Effector memory CD8-positive, alpha-beta T cell (primary cell): ENCODE measurements around the gene TMEM151A.
"Not testable (repeated sequence)": the region's sequence is repeated elsewhere in the genome, so short reads cannot be mapped to it uniquely, and the experiment has no call there.

ENCODE experiments used
- ATAC-seq: fragments of 150-1000 bp; cut with Tn5 transposase; replicated peaks from 2 replicates; pipeline ENCODE4 v1.10.0; 2021; ENCODE audit warnings: mild to moderate bottlenecking, moderate library complexity
- DNase-seq, 3 experiments: peaks; one replicate each; pipeline ENCODE4 v3.0.0; 2021
- H3K27ac Mint-ChIP-seq, 2 donors: one replicate each; pipeline ENCODE4 v1.8.0; 2022; ENCODE audit warnings: mild to moderate bottlenecking in 2 of 2, mixed read lengths in 2 of 2, moderate library complexity in 2 of 2
- H3K27me3 Mint-ChIP-seq, 2 donors: one replicate each; pipeline ENCODE4 v1.8.0; 2022; ENCODE audit warnings: mixed read lengths in 2 of 2
- H3K36me3 Mint-ChIP-seq: one replicate; pipeline ENCODE4 v1.8.0; 2022; ENCODE audit warnings: mild to moderate bottlenecking, moderate library complexity, mixed read lengths; ENCODE audit not compliant: insufficient read depth
- H3K4me1 Mint-ChIP-seq, 2 donors: one replicate each; pipeline ENCODE4 v1.8.0; 2022; ENCODE audit warnings: low read depth in 2 of 2, mixed read lengths in 2 of 2
- H3K4me3 Mint-ChIP-seq, 2 donors: one replicate each; pipeline ENCODE4 v1.8.0; 2022; ENCODE audit warnings: mild to moderate bottlenecking in 2 of 2, mixed read lengths in 2 of 2, moderate library complexity in 2 of 2
- H3K9me3 Mint-ChIP-seq, 2 donors: one replicate each; pipeline ENCODE4 v1.8.0; 2022; ENCODE audit warnings: mixed read lengths in 2 of 2

The TMEM151A gene

GRCh38 chr11:66272596-66272995 lies 19.1 kb upstream of the TMEM151A start:
- DNase-seq = peak; percentile 58 to 63 (median 61)
- peak overlapping the region; percentile 41 to 88 for H3K27ac Mint-ChIP-seq
- H3K27me3 Mint-ChIP-seq = no peaks in the 10 kb centered on the region
- peaks cover 58 to 68% of the 10 kb centered on the region in 2 donors for H3K4me1 Mint-ChIP-seq
- ATAC-seq = peak; percentile 53
- H3K36me3 Mint-ChIP-seq = peaks cover 74% of the 10 kb centered on the region
- H3K9me3 Mint-ChIP-seq = no peaks in the 10 kb centered on the region
- peak overlapping the region; percentile 93 to 96 for H3K4me3 Mint-ChIP-seq

- no peaks in the 10 kb centered on the region for H3K9me3 Mint-ChIP-seq
Measured at GRCh38 chr11:66274219-66274618, 17.5 kb upstream of the TMEM151A start.

GRCh38 chr11:66275396-66275795 lies 16.3 kb upstream of the TMEM151A start:
- H3K36me3 Mint-ChIP-seq = peaks cover 62% of the 10 kb centered on the region
- H3K4me1 Mint-ChIP-seq = peaks cover 48 to 59% of the 10 kb centered on the region in 2 donors

More at GRCh38 chr11:66274219-66274618, 17.5 kb upstream of the TMEM151A start:
- Mint-ChIP-seq H3K27me3 (no peaks in the 10 kb centered on the region), H3K27ac (peak overlapping the region in 1 of 2 donors; percentile 88), H3K36me3 (peaks cover 69% of the 10 kb centered on the region), H3K4me1 (peaks cover 54 to 65% of the 10 kb centered on the region in 2 donors), H3K4me3 (peak overlapping the region; percentile 0 to 96)
- DNase-seq = no peak
- no peak for ATAC-seq

GRCh38 chr11:66275984-66276612 lies 15.6 kb upstream of the TMEM151A start:
- no peak for ATAC-seq
- Mint-ChIP-seq H3K4me3 (no peak overlapping the region), H3K4me1 (peaks cover 46 to 58% of the 10 kb centered on the region in 2 donors), H3K27me3 (no peaks in the 10 kb centered on the region), H3K9me3 (no peaks in the 10 kb centered on the region), H3K36me3 (peaks cover 59% of the 10 kb centered on the region), H3K27ac (peak overlapping the region in 1 of 2 donors; percentile 79)
- DNase-seq = no peak

More at GRCh38 chr11:66275396-66275795, 16.3 kb upstream of the TMEM151A start:
- Mint-ChIP-seq H3K4me3 (peak overlapping the region in 1 of 2 donors; percentile 38), H3K27me3 (no peaks in the 10 kb centered on the region), H3K27ac (peak overlapping the region in 1 of 2 donors; percentile 79), H3K9me3 (no peaks in the 10 kb centered on the region)
- no peak for DNase-seq
- no peak for ATAC-seq

- not testable (repeated sequence) for H3K27me3 Mint-ChIP-seq, DNase-seq, H3K9me3 Mint-ChIP-seq, ATAC-seq
- Mint-ChIP-seq H3K4me3 (peak overlapping the region in 1 of 2 donors; percentile 41), H3K27ac (peak overlapping the region; percentile 75 to 79), H3K36me3 (peaks cover 59% of the 10 kb centered on the region), H3K4me1 (peaks cover 50 to 57% of the 10 kb centered on the region in 2 donors)
Measured at GRCh38 chr11:66276619-66277018, 15.1 kb upstream of the TMEM151A start.

- Mint-ChIP-seq H3K36me3 (peaks cover 59% of the 10 kb centered on the region), H3K27ac (peak overlapping the region; percentile 75 to 79), H3K4me3 (peak overlapping the region; percentile 41 to 48), H3K4me1 (peaks cover 49 to 53% of the 10 kb centered on the region in 2 donors)
- not testable (repeated sequence) for ATAC-seq, DNase-seq, H3K27me3 Mint-ChIP-seq, H3K9me3 Mint-ChIP-seq
Measured at GRCh38 chr11:66277064-66277463, 14.6 kb upstream of the TMEM151A start.

GRCh38 chr11:66277471-66278362 lies 14.0 kb upstream of the TMEM151A start, which contains the start of gene CNIH2:
TSS of gene CNIH2 (plus strand) at chr11:66278175. CDS start at chr11:66278457, 282 bp downstream.
- peak; percentile 39 for ATAC-seq
- DNase-seq = peak; percentile 36 to 49 (median 46)
- H3K4me3 Mint-ChIP-seq = peak within 1 kb of the TSS; percentile 70 to 76
- H3K27me3 Mint-ChIP-seq = no peaks in the 10 kb centered on the region
- no peaks in the 10 kb centered on the region for H3K9me3 Mint-ChIP-seq
- peak within 1 kb of the TSS; percentile 89 to 92 for H3K27ac Mint-ChIP-seq
- H3K36me3 Mint-ChIP-seq = peaks cover 61% of the 10 kb centered on the region
- H3K4me1 Mint-ChIP-seq = peaks cover 49 to 54% of the 10 kb centered on the region in 2 donors

GRCh38 chr11:66278363-66279091 lies 13.2 kb upstream of the TMEM151A start:
- H3K4me3 Mint-ChIP-seq = peak overlapping the region; percentile 70 to 76
- peaks cover 47 to 52% of the 10 kb centered on the region in 2 donors for H3K4me1 Mint-ChIP-seq
- H3K36me3 Mint-ChIP-seq = peaks cover 60% of the 10 kb centered on the region
- no peaks in the 10 kb centered on the region for H3K9me3 Mint-ChIP-seq
- DNase-seq (no peak), ATAC-seq (no peak)
- H3K27me3 Mint-ChIP-seq = no peaks in the 10 kb centered on the region
- peak overlapping the region; percentile 89 to 92 for H3K27ac Mint-ChIP-seq

- DNase-seq (no peak), ATAC-seq (no peak)
- peak overlapping the region; percentile 89 to 92 for H3K27ac Mint-ChIP-seq
- no peaks in the 10 kb centered on the region for H3K27me3 Mint-ChIP-seq
- peaks cover 56% of the 10 kb centered on the region for H3K36me3 Mint-ChIP-seq
- no peaks in the 10 kb centered on the region for H3K9me3 Mint-ChIP-seq
- H3K4me1 Mint-ChIP-seq = peaks cover 42 to 45% of the 10 kb centered on the region in 2 donors
- peak overlapping the region; percentile 72 to 76 for H3K4me3 Mint-ChIP-seq
Measured at GRCh38 chr11:66279092-66279734, 12.5 kb upstream of the TMEM151A start.

- H3K4me3 Mint-ChIP-seq = peak overlapping the region in 1 of 2 donors; percentile 76
- ATAC-seq = no peak
- H3K9me3 Mint-ChIP-seq = no peaks in the 10 kb centered on the region
- H3K36me3 Mint-ChIP-seq = peaks cover 56% of the 10 kb centered on the region
- H3K4me1 Mint-ChIP-seq = peaks cover 36 to 39% of the 10 kb centered on the region in 2 donors
- H3K27ac Mint-ChIP-seq = peak overlapping the region; percentile 87 to 96
- H3K27me3 Mint-ChIP-seq = no peaks in the 10 kb centered on the region
- no peak for DNase-seq
Measured at GRCh38 chr11:66280428-66280827, 11.3 kb upstream of the TMEM151A start.

- H3K27ac Mint-ChIP-seq = peak overlapping the region; percentile 87 to 96
- H3K27me3 Mint-ChIP-seq = no peaks in the 10 kb centered on the region
- peaks cover 34 to 39% of the 10 kb centered on the region in 2 donors for H3K4me1 Mint-ChIP-seq
- peak overlapping the region; percentile 49 to 76 for H3K4me3 Mint-ChIP-seq
- DNase-seq (no peak), ATAC-seq (no peak)
- H3K36me3 Mint-ChIP-seq = peaks cover 51% of the 10 kb centered on the region
- no peaks in the 10 kb centered on the region for H3K9me3 Mint-ChIP-seq
Measured at GRCh38 chr11:66281001-66281400, 10.7 kb upstream of the TMEM151A start.

- peak overlapping the region; percentile 87 to 96 for H3K27ac Mint-ChIP-seq
- no peaks in the 10 kb centered on the region for H3K9me3 Mint-ChIP-seq
- H3K4me3 Mint-ChIP-seq = peak overlapping the region; percentile 55 to 58
- ATAC-seq = no peak
- peaks cover 33 to 40% of the 10 kb centered on the region in 2 donors for H3K4me1 Mint-ChIP-seq
- no peaks in the 10 kb centered on the region for H3K27me3 Mint-ChIP-seq
- DNase-seq = no peak
- peaks cover 48% of the 10 kb centered on the region for H3K36me3 Mint-ChIP-seq
Measured at GRCh38 chr11:66281776-66282467, 9.8 kb upstream of the TMEM151A start.
